ENCODE results near the gene SEC62. TPM values are rescaled to one million over a fixed set of nuclear protein-coding genes. Genes with fewer than 3 reads are reported as not detected.

SEC62 gene
- total and polyA plus RNA-seq, 4 donors: 112 to 154 (median 115) TPM

DNA sequence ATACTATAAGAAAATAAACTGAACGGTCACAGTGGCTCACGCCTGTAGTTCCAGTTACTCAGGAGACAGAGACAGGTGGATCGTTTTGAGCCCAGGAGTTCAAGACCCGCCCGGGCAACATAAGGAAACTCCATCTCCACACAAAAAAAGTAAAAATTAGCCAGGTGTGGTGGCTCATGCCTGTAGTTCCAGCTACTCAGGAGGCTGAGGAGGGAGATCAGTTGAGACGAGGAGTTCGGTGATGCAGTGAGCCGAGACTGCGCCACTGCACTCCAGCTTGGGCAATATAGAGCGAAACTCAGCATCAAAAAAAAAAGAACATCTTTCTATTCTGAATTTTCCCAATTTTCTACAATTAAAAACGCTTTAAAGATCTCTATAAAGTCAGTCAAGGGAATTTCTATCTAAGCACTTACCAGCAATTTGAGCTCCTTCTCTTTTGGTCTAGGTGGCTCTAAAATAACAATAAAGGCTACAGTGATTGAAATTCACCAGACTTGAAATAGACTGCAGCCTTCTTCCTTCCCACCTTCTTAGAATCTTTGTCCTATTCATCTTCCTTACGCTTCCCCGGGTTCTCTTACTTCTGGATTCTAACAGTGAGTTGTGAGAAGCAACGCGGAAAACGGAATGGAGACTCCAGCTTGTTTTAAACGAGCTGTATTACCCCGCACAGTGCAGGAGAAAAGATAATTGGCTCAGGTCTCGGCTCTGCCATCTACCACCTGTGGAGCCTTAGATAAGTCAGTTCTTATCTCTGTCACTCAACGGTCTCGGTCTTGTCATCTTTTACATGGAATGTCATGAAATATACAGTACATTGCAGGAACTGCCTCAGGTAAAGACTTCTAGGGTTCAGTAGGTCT is 812 bp upstream of the SEC62 start:
- peak overlapping the region; percentile 90 for H3K27ac ChIP-seq (ENCODE audit: low read depth, low read length)
- WGBS (ENCODE audit: insufficient coverage): 52% methylated on average over 8 of the region's 21 CpGs
- no peaks in the 10 kb centered on the region for H3K9me3 ChIP-seq (ENCODE audit: control insufficient read depth, insufficient read depth, low read length)
- H3K4me1 ChIP-seq (ENCODE audit: control insufficient read depth, insufficient read depth, low read length): peaks cover 4% of the 10 kb centered on the region
- peak in 1 of 6 donors; percentile 13 for DNase-seq (ENCODE audit: low read depth in 4 of 6, low spot score in 6 of 6)
- no peaks in the 10 kb centered on the region for H3K36me3 ChIP-seq (ENCODE audit: control insufficient read depth, insufficient read depth, low read length)
- H3K4me3 ChIP-seq (ENCODE audit: low read depth, low read length): peak overlapping the region; percentile 81
- H3K27me3 ChIP-seq (ENCODE audit: control insufficient read depth, insufficient read depth, low read length): no peaks in the 10 kb centered on the region

DNA sequence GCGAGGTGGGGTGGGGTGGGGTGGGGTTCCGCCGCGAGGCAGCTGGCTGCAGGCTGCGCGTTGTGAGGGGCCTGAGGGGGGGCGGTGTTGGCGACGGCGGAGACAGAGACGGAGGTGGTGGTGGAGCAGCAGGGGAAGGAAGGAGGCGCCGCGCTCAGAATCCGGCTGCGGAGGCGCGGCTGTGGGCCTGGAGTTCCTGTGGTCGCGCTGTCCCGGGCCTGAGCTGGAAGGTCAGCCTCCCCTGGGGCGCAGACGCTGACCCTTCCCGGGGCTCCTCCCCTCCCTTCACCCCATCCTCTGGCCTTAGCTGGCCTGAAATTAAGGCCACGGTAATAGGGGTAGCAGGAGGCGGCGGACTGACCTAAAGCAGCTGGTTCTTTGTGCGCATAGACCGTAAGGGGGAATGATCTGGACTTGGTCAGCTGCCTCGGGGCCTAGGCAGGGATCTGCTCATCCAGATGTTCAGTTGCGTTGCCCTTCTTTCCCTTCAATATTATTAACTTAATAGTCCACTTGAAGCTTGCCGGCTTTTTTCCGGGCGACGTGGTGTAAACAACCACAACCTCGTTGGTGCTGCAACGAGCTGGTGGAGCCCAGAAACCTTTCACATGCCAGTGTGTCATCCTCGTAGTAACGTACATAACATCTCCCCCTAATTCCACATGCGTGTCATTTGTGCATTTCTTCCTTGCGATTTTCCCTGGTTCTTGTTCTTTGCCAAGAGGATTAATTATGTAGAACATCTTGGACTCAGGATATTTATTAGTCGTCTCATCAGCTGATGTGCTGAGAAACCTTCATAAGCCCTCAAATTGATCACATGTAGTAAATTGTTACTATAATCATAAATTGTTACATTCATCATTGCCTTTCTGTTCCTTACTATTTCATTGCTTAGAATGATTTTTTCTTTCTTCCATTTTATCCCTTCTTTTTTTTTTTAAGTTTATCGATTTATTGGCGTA is 626 bp downstream of the SEC62 start:
- Histone ChIP-seq H3K4me3 (ENCODE audit: low read depth, low read length) (peak overlapping the region; percentile 81), H3K36me3 (ENCODE audit: control insufficient read depth, insufficient read depth, low read length) (no peaks in the 10 kb centered on the region), H3K27ac (ENCODE audit: low read depth, low read length) (peak overlapping the region; percentile 90), H3K4me1 (ENCODE audit: control insufficient read depth, insufficient read depth, low read length) (peaks cover 4% of the 10 kb centered on the region), H3K27me3 (ENCODE audit: control insufficient read depth, insufficient read depth, low read length) (no peaks in the 10 kb centered on the region), H3K9me3 (ENCODE audit: control insufficient read depth, insufficient read depth, low read length) (no peaks in the 10 kb centered on the region)
- DNase-seq (ENCODE audit: low read depth in 4 of 6, low spot score in 6 of 6): peak; percentile 7 to 67 (median 40)
- 3% methylated on average over 30 of the region's 44 CpGs for WGBS (ENCODE audit: insufficient coverage)

DNA sequence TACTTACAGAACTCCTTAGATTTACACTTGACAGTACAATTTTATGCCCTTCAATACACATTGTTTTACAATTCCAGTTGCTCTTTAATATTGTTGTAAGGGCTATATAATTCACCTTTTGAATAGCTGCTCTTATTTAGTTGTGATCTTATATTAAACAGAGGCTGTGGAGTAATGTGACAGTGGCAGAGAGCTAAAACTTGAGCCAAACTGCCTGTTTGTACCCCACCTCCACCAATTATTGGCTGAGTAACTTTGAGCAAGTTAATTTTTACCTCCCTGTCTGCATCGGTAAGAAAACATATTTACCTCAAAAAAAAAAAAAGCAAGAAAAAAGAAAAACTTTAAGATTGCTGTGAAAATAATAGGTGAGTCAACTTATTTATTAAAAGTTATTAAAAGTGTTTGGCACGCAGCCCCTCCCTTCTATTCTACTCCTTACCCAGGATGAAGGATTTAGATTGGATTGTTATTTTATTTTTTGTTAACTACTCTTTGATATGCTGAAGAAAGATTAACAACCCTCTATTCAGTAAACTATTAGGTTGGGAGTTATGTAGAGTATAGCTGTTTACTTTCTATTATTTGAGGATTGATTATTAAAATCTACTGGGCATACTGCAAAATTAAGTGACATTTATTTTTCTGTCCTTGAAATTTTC is 1.7 kb downstream of the SEC62 start:
- Histone ChIP-seq H3K27ac (ENCODE audit: low read depth, low read length) (no peak overlapping the region), H3K4me1 (ENCODE audit: control insufficient read depth, insufficient read depth, low read length) (peaks cover 4% of the 10 kb centered on the region), H3K36me3 (ENCODE audit: control insufficient read depth, insufficient read depth, low read length) (no peaks in the 10 kb centered on the region), H3K9me3 (ENCODE audit: control insufficient read depth, insufficient read depth, low read length) (no peaks in the 10 kb centered on the region), H3K27me3 (ENCODE audit: control insufficient read depth, insufficient read depth, low read length) (no peaks in the 10 kb centered on the region), H3K4me3 (ENCODE audit: low read depth, low read length) (peak overlapping the region; percentile 81)
- DNase-seq (ENCODE audit: low read depth in 4 of 6, low spot score in 6 of 6): no peak
- no CpG with 5 or more reads among the region's 2 CpGs for WGBS (ENCODE audit: insufficient coverage)

DNA sequence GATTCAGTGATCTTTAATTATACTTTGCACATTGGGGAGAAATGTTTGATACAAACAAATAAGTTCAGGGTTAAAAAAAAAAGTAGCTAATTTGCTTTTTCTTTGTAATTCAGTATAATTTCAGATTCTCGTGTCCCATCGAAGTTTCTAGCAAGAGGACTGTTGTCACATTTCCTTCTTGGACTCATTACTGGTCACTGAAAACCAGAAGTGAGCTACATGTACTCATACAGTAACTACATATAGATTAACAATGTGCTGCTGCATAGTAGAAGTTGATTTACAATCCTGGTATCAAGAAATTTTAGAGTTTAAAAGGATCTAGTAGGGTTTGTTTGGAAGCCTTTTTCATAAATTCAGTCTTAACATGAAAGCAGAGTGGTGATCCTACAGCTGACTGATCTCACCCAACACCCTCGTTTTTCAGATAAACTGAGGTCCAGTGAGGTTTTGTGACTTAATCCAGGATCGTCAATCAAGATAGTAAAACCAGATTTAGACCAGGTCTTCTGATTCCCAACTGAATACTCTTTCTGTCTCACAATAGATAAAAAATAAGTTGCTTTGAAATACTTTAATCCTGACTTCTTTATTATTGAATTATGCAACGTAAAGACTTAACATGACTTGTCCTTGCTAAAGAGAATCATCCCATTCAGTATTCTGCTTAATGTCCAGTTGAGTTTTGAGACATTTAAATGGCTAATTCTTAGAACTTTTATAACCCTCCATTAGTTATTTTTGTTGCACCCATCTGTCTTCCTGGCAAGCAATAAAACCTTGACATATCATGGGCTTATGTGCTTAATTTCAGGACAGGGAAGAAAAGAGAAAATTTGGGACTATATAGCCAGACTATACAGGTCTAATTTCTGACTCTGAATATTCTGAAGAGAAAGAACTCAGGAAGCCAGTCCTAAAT is 2.8 kb downstream of the SEC62 start:
- Histone ChIP-seq H3K27me3 (ENCODE audit: control insufficient read depth, insufficient read depth, low read length) (no peaks in the 10 kb centered on the region), H3K36me3 (ENCODE audit: control insufficient read depth, insufficient read depth, low read length) (no peaks in the 10 kb centered on the region), H3K4me3 (ENCODE audit: low read depth, low read length) (no peak overlapping the region), H3K4me1 (ENCODE audit: control insufficient read depth, insufficient read depth, low read length) (peaks cover 4% of the 10 kb centered on the region), H3K27ac (ENCODE audit: low read depth, low read length) (no peak overlapping the region), H3K9me3 (ENCODE audit: control insufficient read depth, insufficient read depth, low read length) (no peaks in the 10 kb centered on the region)
- no peak for DNase-seq (ENCODE audit: low read depth in 4 of 6, low spot score in 6 of 6)
- no CpG with 5 or more reads among the region's 5 CpGs for WGBS (ENCODE audit: insufficient coverage)

DNA sequence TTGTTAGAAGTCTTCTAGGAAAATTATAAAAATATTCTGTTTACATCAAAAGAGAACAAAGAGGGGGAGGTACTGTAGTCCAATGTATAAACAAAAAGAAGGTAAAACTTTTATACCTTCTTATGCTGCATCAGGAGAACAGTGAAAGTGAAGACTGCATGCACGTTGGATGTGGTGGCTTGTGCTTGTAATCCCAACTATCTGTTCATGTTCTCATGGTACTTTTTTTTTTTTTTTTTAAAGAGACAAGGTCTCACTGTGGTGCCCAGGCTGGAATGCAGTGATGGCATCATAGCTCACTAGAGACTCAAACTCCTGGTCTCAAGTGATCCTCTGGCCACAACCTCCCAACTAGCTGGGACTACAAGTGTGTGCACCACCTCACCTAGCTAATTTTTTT is 4.2 kb downstream of the SEC62 start:
- no peak overlapping the region for H3K4me3 ChIP-seq (ENCODE audit: low read depth, low read length)

DNA sequence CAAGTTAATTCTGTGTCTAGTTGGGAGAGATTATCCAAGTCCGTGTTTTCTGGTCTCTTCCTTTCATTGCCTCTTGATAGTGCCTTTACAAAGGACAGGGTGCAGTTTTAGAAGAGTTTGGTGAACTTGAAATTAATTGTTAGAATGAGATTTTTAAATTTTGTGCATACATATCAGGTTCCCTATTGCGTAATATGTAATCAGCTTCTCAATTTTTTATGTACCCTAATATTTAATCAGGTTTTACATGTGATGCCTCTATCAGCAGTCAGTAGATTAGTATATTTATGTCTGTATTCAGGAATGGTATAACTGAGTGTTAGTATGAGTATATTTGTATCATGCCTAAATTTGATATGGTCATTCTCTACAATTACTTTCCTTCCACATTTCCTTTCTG is 4.9 kb downstream of the SEC62 start:
- no peaks in the 10 kb centered on the region for H3K27me3 ChIP-seq (ENCODE audit: control insufficient read depth, insufficient read depth, low read length)
- no peak overlapping the region for H3K27ac ChIP-seq (ENCODE audit: low read depth, low read length)
- H3K4me3 ChIP-seq (ENCODE audit: low read depth, low read length): no peak overlapping the region
- peaks cover 7% of the 10 kb centered on the region for H3K36me3 ChIP-seq (ENCODE audit: control insufficient read depth, insufficient read depth, low read length)
- no peaks in the 10 kb centered on the region for H3K9me3 ChIP-seq (ENCODE audit: control insufficient read depth, insufficient read depth, low read length)
- WGBS (ENCODE audit: insufficient coverage): 83% methylated on average over 1 of the region's 2 CpGs
- no peak for DNase-seq (ENCODE audit: low read depth in 4 of 6, low spot score in 6 of 6)
- no peaks in the 10 kb centered on the region for H3K4me1 ChIP-seq (ENCODE audit: control insufficient read depth, insufficient read depth, low read length)

More for the DNA sequence above, 4.2 kb downstream of the SEC62 start:
- DNase-seq (ENCODE audit: low read depth in 4 of 6, low spot score in 6 of 6): no peak
- WGBS (ENCODE audit: insufficient coverage): 80% methylated on average over 1 of the region's 1 CpG
- Histone ChIP-seq H3K4me1 (ENCODE audit: control insufficient read depth, insufficient read depth, low read length) (no peaks in the 10 kb centered on the region), H3K9me3 (ENCODE audit: control insufficient read depth, insufficient read depth, low read length) (no peaks in the 10 kb centered on the region), H3K27ac (ENCODE audit: low read depth, low read length) (no peak overlapping the region), H3K36me3 (ENCODE audit: control insufficient read depth, insufficient read depth, low read length) (peaks cover 4% of the 10 kb centered on the region), H3K27me3 (ENCODE audit: control insufficient read depth, insufficient read depth, low read length) (no peaks in the 10 kb centered on the region)

DNA sequence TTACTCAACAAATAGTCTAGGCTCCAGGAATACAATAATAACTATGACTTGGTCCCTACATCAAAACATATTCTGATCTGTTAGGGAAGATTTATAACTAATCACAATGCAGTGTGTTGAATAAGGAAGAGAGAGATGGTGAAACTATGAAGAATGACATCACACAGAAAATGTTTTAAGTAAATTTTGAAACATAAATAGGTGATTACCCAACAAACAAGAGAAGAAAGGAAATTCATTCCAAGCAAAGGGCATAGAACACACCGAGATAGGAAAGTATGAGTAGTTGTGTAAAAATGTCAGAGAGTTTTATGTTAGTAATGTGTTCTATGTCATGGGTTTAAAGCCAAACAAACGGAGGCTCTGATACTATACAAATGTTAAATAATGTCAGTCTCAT is 13.4 kb downstream of the SEC62 start:
- H3K9me3 ChIP-seq (ENCODE audit: control insufficient read depth, insufficient read depth, low read length): no peaks in the 10 kb centered on the region
- WGBS (ENCODE audit: insufficient coverage): no CpG with 5 or more reads among the region's 2 CpGs
- H3K27me3 ChIP-seq (ENCODE audit: control insufficient read depth, insufficient read depth, low read length): no peaks in the 10 kb centered on the region
- DNase-seq (ENCODE audit: low read depth in 4 of 6, low spot score in 6 of 6): no peak
- peaks cover 18% of the 10 kb centered on the region for H3K36me3 ChIP-seq (ENCODE audit: control insufficient read depth, insufficient read depth, low read length)
- no peaks in the 10 kb centered on the region for H3K4me1 ChIP-seq (ENCODE audit: control insufficient read depth, insufficient read depth, low read length)
- H3K4me3 ChIP-seq (ENCODE audit: low read depth, low read length): no peak overlapping the region
- H3K27ac ChIP-seq (ENCODE audit: low read depth, low read length): no peak overlapping the region

DNA sequence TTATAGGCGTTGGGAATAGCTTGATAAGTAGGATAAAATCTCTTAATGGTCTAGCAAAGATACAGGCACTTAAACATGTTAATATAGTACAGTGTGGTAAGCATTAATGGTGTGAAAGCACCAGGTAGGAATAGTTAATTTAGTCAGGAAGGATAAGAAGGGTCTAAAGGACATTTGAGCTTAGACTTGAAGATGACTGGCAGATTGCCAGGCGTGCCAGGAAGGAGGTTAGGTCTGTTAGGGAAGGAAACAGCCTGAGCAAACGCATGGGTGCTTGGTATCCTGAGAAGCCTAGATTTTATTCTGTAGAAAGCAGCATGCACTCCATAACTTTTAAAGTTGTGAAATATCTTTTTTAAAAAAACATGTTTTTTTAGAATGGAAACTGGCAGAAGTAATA is 17.7 kb downstream of the SEC62 start:
- no peak for DNase-seq (ENCODE audit: low read depth in 4 of 6, low spot score in 6 of 6)
- Histone ChIP-seq H3K27ac (ENCODE audit: low read depth, low read length) (no peak overlapping the region), H3K4me3 (ENCODE audit: low read depth, low read length) (no peak overlapping the region), H3K36me3 (ENCODE audit: control insufficient read depth, insufficient read depth, low read length) (peaks cover 15% of the 10 kb centered on the region), H3K4me1 (ENCODE audit: control insufficient read depth, insufficient read depth, low read length) (no peaks in the 10 kb centered on the region), H3K9me3 (ENCODE audit: control insufficient read depth, insufficient read depth, low read length) (no peaks in the 10 kb centered on the region), H3K27me3 (ENCODE audit: control insufficient read depth, insufficient read depth, low read length) (no peaks in the 10 kb centered on the region)
- WGBS (ENCODE audit: insufficient coverage): no CpG with 5 or more reads among the region's 3 CpGs

All from spinal cord (tissue), 10 donors.